Erythroblast (primary cell): Measurements from ENCODE around the gene SDHAF1.

Experiments used
- GATA1 ChIP-seq: IDR thresholded peaks from 2 replicates; pipeline ENCODE4 v1.6.1; 2011; ENCODE audit warnings: low read depth, mild to moderate bottlenecking, control low read depth, low read length, moderate library complexity
- POLR2A ChIP-seq: IDR thresholded peaks from 2 replicates; pipeline ENCODE4 v1.6.1; 2011; ENCODE audit warnings: mild to moderate bottlenecking, low read length

DNA sequence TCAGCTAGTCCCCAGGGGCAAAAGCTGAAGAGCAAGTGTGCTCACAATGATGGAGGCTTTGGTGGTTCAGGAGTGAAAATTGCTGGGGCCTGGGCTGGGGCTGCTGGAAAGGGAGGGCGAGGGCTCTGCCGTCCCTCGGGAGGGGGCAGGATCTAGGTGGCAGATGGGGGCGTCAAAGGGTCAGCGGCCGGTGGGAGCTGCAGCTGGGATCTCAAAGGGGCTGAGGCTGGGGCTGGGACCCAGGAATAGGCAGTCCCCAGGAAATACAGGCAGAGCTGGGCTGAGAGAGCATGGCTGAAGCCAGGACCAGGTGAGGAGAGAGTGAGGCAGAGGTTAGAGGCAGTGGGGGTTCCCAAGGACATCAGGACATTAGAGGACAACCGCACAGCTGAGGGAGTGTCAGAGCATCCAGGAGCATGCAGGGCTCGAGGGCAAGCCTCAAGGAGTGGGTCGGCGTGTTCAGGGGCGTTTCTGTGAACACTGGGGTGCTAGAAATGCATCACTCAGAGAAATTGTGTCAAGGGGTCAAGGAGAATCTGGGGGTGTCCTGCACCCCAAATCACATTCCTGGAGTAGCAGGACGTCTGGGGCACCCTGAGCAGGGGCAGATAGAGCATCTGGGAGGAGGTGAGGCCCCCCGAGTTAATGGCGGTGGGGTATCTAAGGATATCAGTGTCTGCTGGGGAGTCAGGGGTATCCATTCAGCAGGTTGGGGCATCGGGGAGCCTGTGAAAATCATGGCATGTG, 14.8 kb downstream of the SDHAF1 start:
- TF ChIP-seq POLR2A (no peak), GATA1 (no peak)
